ENCODE results near the gene SHROOM3. TPM values are rescaled to one million over a fixed set of nuclear protein-coding genes. Genes with fewer than 3 reads are reported as not detected.

The SHROOM3 gene
- total and polyA plus RNA-seq, 4 donors, result 4.7 to 25.8 (median 8.7) TPM

- TF ChIP-seq ATF3 (IDR thresholded peaks at IDR 0.05) (peak; percentile 79), SP1 (IDR thresholded peaks at IDR 0.05) (peak; percentile 39), GABPA (IDR thresholded peaks at IDR 0.05 in 1 of 2, conservative IDR thresholded peaks at IDR 0.05 in 1 of 2) (no peak), CTCF (IDR thresholded peaks at IDR 0.05; ENCODE audit: low read depth, low read length, missing input control) (no peak), YY1 (IDR thresholded peaks at IDR 0.05) (peak; percentile 79), HNF4A (conservative IDR thresholded peaks at IDR 0.05) (peak; percentile 28 to 36), TAF1 (conservative IDR thresholded peaks at IDR 0.05) (peak; percentile 42), REST (IDR thresholded peaks at IDR 0.05) (no peak), RAD21 (IDR thresholded peaks at IDR 0.05) (peak in 1 of 2 donors; percentile 40), FOXA1 (IDR thresholded peaks at IDR 0.05) (no peak), RXRA (IDR thresholded peaks at IDR 0.05) (peak; percentile 13 to 16)
- WGBS, result 22% methylated on average over 2 of the region's 2 CpGs
Observed at GRCh38 chr4:76449833-76450232, 14.8 kb downstream of the SHROOM3 start.

GRCh38 chr4:76453232-76453631 lies 18.2 kb downstream of the SHROOM3 start:
- H3K9ac ChIP-seq (ENCODE audit: low read depth in 1 of 2, low read length in 2 of 2), result no peak overlapping the region
- DNase-seq (ENCODE audit: low spot score), result no peak
- no peak for TF ChIP-seq RAD21 (IDR thresholded peaks at IDR 0.05)
- no peak for TF ChIP-seq JUND (IDR thresholded peaks at IDR 0.05)
- no peak for TF ChIP-seq YY1 (IDR thresholded peaks at IDR 0.05)
- no peak for TF ChIP-seq RXRA (IDR thresholded peaks at IDR 0.05)
- no peak for TF ChIP-seq NR2F2 (IDR thresholded peaks at IDR 0.05)
- TF ChIP-seq HNF4G (IDR thresholded peaks at IDR 0.05), result no peak
- no peak for TF ChIP-seq CTCF (IDR thresholded peaks at IDR 0.05; ENCODE audit: low read depth, low read length, missing input control)
- TF ChIP-seq TAF1 (conservative IDR thresholded peaks at IDR 0.05), result no peak
- no peak for TF ChIP-seq HNF4A (conservative IDR thresholded peaks at IDR 0.05)
- TF ChIP-seq MAX (IDR thresholded peaks at IDR 0.05), result no peak
- no peak for TF ChIP-seq GABPA (IDR thresholded peaks at IDR 0.05 in 1 of 2, conservative IDR thresholded peaks at IDR 0.05 in 1 of 2)
- no peak for TF ChIP-seq ZBTB33 (IDR thresholded peaks at IDR 0.05)
- no peak for TF ChIP-seq EGR1 (IDR thresholded peaks at IDR 0.05; ENCODE audit: low read depth in 2 of 2)
- TF ChIP-seq REST (IDR thresholded peaks at IDR 0.05), result no peak
- no peak for TF ChIP-seq SP1 (IDR thresholded peaks at IDR 0.05)
- no peaks in the 10 kb centered on the region for H3K27me3 ChIP-seq (ENCODE audit: control insufficient read depth in 4 of 4, insufficient read depth in 4 of 4, low read length in 3 of 4)
- no peaks in the 10 kb centered on the region for H3K9me3 ChIP-seq (ENCODE audit: control insufficient read depth in 4 of 4, low read length in 3 of 4)
- no peak overlapping the region for H3K4me3 ChIP-seq (ENCODE audit: low read depth in 1 of 3, low read length in 3 of 3)
- peaks cover 2 to 35% (median 27%) of the 10 kb centered on the region in 4 donors for H3K4me1 ChIP-seq (ENCODE audit: control insufficient read depth in 4 of 4, insufficient read depth in 4 of 4, low read length in 3 of 4)
- WGBS, result 96% methylated on average over 2 of the region's 2 CpGs
- H3K27ac ChIP-seq (ENCODE audit: low read depth in 1 of 2, low read length in 2 of 2), result no peak overlapping the region
- H3K36me3 ChIP-seq (ENCODE audit: control insufficient read depth in 4 of 4, insufficient read depth in 3 of 4, low read depth in 1 of 4, low read length in 3 of 4), result no peaks in the 10 kb centered on the region

More at GRCh38 chr4:76449833-76450232, 14.8 kb downstream of the SHROOM3 start:
- peak overlapping the region; percentile 48 to 55 for H3K27ac ChIP-seq (ENCODE audit: low read depth in 1 of 2, low read length in 2 of 2)
- no peaks in the 10 kb centered on the region for H3K36me3 ChIP-seq (ENCODE audit: control insufficient read depth in 4 of 4, insufficient read depth in 3 of 4, low read depth in 1 of 4, low read length in 3 of 4)
- DNase-seq (ENCODE audit: low spot score), result no peak
- H3K9ac ChIP-seq (ENCODE audit: low read depth in 1 of 2, low read length in 2 of 2), result peak overlapping the region in 1 of 2 donors; percentile 46
- no peaks in the 10 kb centered on the region for H3K27me3 ChIP-seq (ENCODE audit: control insufficient read depth in 4 of 4, insufficient read depth in 4 of 4, low read length in 3 of 4)
- no peaks in the 10 kb centered on the region for H3K9me3 ChIP-seq (ENCODE audit: control insufficient read depth in 4 of 4, low read length in 3 of 4)
- H3K4me3 ChIP-seq (ENCODE audit: low read depth in 1 of 3, low read length in 3 of 3), result no peak overlapping the region
- peaks cover 4 to 35% (median 25%) of the 10 kb centered on the region in 4 donors for H3K4me1 ChIP-seq (ENCODE audit: control insufficient read depth in 4 of 4, insufficient read depth in 4 of 4, low read length in 3 of 4)

Data from liver (tissue), 9 donors.